Measurements from ENCODE around the gene SNORC.

- TF ChIP-seq, protein P1, sequence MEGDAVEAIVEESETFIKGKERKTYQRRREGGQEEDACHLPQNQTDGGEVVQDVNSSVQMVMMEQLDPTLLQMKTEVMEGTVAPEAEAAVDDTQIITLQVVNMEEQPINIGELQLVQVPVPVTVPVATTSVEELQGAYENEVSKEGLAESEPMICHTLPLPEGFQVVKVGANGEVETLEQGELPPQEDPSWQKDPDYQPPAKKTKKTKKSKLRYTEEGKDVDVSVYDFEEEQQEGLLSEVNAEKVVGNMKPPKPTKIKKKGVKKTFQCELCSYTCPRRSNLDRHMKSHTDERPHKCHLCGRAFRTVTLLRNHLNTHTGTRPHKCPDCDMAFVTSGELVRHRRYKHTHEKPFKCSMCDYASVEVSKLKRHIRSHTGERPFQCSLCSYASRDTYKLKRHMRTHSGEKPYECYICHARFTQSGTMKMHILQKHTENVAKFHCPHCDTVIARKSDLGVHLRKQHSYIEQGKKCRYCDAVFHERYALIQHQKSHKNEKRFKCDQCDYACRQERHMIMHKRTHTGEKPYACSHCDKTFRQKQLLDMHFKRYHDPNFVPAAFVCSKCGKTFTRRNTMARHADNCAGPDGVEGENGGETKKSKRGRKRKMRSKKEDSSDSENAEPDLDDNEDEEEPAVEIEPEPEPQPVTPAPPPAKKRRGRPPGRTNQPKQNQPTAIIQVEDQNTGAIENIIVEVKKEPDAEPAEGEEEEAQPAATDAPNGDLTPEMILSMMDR (conservative IDR thresholded peaks at IDR 0.05; ENCODE audit: low read length): no peak
- TF ChIP-seq EZH2phosphoT487 (IDR thresholded peaks at IDR 0.05; ENCODE audit: borderline replicate concordance, low read depth, low read length): no peak
Measured at GRCh38 chr2:232897598-232898408, 27.7 kb downstream of the SNORC start.

Measured in OCI-LY7 (cell line).